Midbrain (tissue), 1 donor: ENCODE data around the gene PAFAH1B2.
"Not testable (repeated sequence)": the region's sequence is repeated elsewhere in the genome, so short reads cannot be mapped to it uniquely, and the experiment has no call there.

Source experiments
- DNase-seq: peaks from one replicate; lab custom pipeline; 2025; lab: John Stamatoyannopoulos, UW

Gene PAFAH1B2, protein sequence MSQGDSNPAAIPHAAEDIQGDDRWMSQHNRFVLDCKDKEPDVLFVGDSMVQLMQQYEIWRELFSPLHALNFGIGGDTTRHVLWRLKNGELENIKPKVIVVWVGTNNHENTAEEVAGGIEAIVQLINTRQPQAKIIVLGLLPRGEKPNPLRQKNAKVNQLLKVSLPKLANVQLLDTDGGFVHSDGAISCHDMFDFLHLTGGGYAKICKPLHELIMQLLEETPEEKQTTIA

DNA sequence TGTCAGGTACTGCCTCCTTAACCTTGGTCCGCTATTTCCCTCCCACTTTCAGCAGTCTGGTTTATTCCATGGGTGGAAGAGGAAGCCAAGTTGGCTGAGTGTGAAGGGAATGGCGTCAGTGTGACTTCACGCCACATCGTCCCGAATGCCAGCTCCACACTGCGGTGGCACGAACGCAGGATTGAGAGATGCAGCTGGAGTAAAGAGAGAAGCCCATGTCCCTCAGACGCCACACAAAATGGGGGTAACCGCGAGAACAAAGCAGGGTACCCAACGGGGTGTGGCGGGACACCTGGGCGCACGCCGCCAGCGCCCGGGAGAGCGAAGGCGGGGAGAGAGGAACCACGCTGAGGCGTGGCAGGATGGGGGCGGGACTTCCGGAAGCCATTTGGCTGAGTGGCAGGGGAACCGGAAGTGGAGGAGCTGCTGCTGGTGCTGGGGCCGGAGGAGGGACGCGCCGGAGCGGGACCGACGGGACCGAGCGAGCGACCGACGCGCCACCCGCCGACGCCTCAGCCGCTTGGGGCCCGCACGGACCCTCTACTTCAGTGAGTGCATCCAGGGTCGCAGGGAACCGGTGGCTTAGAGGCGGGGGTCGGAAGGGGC, at the start of gene PAFAH1B2:
PAFAH1B2 (plus strand) TSS at position 417 of the 606 bp plus-strand sequence. CDS start 8,161 bp downstream, outside the sequence.
- DNase-seq: peak; percentile 94

DNA sequence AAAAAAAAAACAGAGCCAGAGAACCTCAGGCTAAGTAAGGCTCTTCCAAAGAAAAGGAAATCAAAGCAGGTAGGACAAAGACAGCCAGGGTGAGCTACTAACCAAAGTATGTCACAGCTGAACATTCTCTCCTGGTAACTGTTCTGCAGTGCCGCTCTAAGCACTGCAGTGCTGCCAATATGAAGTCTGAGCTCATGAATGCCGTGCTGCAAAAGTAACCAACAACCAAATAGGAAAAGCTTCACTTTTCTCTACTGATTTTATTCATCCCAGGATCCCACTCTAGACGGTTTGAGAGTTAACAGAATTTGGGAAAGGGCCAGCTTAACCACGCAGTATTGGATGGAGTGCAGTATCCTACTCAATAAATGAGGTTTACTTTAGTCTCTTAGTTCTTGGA, 49.3 kb upstream of the PAFAH1B2 start:
- peak; percentile 51 for DNase-seq

DNA sequence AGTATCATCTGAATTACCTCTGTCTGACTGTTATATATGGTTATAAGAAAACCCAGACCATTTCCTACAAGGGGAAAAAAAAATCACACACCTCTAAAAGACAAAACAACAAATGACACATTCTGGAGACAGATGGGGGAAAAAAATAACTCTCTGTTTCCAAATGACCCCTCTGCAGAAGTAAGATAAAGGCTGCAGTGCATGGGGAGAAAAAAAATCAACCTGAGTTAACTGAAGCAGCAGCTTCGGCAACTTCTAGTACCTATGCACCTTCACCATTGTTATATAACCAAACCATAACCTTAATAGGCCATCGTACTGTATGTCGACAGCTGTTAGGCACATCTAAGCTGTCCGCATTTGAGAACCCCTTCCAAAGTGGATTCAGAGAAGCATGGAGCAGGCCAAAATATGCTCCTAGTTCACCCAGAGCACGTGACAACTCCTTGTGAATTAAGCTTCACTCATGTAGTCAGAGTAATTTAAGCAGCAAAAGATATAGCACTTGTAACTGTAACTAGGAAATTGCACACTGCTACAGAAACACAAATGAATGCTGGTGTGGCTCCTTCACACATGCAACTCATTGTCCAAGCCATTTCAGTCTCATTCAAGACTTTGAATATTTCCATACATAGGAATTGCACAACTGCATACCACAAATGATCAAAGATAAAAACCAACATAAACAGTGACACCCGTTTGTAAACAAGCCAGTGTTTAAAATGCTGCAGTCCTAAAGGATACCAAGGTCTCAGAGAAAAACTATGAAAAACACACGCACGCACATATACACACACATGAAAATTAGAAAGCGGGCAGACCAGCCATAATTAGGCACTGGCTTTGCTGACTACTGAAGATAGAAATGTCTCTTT, 48.6 kb upstream of the PAFAH1B2 start:
- peak; percentile 56 for DNase-seq

- DNase-seq: peak; percentile 76
Measured at GRCh38 chr11:117096201-117096991, 47.7 kb upstream of the PAFAH1B2 start.

GRCh38 chr11:117097014-117097388, 47.1 kb upstream of the PAFAH1B2 start:
- DNase-seq: no peak

DNA sequence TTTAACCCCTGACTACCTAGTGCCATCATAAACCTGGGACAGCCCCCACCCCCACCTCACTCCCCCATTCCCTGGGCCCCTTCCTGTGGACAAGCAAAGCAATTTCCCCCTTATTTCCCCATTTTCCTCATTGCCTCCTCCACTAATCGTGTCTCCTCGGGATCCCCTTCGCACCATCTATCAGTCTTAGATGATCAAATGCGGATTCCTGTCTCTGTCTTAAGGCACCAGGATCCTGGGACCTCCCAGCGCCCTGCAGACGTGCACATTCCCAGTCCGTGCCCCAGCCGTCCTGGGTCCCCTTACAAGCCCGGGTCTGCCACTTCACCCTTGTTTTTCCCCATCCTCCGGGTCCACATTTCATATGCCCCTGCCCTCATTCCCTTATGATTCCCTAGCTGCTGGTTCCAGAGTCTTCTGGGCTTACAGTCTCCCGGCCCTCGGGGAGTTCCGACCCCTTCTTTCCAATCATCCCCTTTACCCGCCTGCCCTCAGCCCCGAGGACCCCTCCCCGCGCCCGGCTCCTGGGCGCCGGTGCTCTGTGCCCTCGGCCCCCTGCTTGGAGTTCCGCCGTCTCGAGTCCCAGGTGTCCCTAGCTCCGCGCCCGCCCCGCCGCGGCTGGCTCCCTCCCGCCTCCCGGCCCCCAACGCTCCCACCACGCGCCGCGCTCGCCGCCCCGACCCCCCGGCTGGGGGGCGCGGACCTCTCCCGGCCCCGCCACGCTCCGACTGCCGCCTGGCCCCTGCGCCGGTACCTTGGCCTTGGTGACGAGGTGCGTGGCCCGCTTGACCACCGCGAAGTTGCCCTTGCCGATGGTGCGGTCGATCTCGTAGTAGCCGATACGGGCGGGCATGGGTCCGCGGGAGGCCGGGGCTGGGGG, 46.5 kb upstream of the PAFAH1B2 start:
- no peak for DNase-seq

DNA sequence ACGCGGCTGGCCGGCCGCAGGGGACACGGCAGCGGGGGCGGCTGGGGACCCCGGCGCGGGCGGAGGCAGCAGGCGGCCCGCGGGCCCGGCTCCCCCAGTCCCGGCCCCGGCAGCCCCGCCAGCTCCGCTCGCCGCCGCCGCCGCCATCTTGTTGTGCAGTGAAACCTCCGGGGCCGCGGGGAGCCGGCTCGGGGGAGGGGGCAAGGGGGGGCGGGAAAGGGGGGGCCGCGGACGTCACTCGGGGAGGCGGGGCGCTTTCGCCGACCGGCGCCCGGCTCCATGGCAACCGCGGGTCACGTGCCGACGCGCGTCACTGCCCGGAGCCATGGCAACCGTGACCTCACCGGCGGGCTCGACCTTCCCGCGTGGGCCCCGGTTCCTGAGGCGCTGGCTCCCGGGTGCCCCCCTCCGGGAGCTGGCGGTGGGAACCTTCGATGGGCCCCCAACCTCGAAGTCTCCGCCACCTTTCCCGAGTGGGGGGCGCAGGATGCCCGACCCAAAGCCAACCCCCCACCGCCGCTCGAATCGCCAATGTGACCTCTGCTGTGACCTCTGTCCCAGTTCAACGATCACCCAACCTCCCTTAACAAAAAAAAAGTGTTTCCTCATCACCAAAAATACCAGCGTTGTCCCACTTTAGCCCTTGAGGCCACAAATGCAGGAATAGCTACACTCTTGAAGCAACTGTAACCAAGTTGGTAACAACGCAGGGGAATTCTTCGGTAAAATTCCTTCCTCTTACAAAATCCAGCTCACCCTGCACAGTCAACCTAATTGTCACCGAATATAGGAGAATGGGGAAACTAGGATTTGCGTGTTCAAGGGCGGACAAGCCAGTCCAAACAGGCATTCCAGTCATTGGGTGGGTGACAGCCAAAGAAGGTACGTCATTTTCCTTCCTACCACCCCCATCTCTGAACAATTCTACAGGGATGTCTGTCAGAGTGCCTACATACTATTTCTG, 45.5 kb upstream of the PAFAH1B2 start, which contains the start of gene SIK3:
SIK3 (minus strand) TSS at position 160 of the 964 bp plus-strand sequence; CDS start at position 147, 13 bp downstream.
- DNase-seq: peak; percentile 97

- no peak for DNase-seq
Measured at GRCh38 chr11:117099696-117100095, 44.4 kb upstream of the PAFAH1B2 start.

DNA sequence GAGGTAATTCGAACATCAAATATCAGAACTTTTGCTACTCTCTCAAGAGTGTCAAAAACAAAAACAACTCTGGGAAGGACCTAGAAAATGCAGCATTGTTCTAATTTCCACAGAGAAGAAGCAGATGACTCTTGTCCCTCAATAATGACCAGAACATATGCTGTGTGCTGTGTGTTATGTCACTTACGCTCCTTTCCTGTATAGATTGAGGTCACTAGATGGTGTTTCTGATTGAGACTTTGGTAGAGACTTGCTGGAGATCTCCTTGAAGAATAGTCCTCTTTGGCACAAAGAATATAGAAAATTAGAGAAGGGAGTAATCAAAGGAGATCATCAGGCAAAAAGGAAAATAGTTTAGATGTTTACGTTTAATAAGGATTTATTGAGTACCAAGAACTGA, 43.5 kb upstream of the PAFAH1B2 start:
- no peak for DNase-seq

DNA sequence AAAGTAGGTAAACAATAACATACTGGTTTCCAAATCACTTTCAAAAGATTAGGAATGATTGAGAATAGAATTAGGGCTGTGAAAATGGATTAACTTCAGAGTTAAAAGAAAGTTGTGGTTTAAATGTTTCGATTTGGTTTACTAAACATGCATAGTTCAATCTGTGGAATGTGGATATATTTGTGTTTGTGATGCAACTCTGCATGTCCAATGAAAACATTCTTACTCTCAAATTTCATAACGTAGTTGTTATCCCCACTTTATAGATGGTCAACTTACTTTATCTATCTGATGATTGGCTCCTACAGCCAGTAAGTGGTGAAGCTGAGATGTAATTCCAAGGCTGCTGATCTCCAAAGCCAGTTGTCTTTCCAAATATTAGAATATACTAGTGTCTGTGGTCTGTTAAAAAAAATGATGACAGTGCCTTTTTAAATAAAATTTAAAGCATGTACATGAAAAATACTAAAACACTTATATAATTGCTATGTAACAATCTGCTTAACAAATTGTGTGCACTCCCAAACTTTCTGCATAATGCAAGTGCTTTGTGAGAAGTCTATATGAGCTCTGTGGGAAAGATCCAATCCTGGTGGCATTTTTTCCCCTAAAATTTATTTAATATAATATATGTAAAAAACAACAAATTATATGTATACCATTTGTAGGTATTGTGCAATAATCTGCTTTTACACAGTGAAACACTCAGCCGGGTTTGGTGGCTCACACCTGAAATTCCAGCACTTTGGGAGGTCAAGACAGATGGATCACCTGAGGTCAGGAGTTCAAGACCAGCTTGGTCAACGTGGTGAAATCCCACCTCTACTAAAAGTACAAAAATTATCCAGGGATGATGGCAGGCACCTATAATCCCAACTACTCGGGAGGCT, 36.1 kb upstream of the PAFAH1B2 start:
- DNase-seq: no peak

GRCh38 chr11:117110294-117110950, 33.7 kb upstream of the PAFAH1B2 start:
- DNase-seq: no peak

DNA sequence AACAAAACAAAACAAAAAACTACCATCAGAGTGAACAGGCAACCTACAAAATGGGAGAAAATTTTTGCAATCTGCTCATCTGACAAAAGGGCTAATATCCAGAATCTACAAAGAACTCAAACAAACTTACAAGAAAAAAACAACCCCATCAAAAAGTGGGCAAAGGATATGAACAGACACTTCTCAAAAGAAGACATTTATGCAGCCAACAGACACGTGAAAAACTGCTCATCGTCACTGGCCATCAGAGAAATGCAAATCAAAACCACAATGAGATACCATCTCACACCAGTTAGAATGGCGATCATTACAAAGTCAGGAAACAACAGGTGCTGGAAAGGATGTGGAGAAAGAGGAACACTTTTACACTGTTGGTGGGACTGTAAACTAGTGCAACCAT, 31.6 kb upstream of the PAFAH1B2 start:
- not testable (repeated sequence) for DNase-seq

- DNase-seq: not testable (repeated sequence)
Measured at GRCh38 chr11:117112939-117113338, 31.1 kb upstream of the PAFAH1B2 start.

DNA sequence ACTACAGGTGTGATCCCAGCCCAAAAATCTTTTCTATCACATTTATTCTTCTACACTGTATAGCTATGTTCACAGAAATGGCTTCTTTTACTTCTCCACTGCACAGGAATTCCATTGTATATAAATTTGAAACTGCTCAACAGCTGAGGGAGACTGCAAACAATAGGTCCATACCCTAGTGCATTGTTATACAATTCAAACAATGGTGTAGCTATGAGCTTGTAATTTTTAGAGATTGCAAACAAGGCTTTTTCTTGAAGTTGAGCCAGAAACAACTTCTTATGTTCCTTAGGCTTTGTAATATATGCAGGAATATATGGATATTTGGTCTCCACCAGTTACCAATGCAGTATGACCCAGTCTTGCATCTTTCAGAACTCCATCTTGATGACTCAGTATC, 26.4 kb upstream of the PAFAH1B2 start:
- no peak for DNase-seq

DNA sequence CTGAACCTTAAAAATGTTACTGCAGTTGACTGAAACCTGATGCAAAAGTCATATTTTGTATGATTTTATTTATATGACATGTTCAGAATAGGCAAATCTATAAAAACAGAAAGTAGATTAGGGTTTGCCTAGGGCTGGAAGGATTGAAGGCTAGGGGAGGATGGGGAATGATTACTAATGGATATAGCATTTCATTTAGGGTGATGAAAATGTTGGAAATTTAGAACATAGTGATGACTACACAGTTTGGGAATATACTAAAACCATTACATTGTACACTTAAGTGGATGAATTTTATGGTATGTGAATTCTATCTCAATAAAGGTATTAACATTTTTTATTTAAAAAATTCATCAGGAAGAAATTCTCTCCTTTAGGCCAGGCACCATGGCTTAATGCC, 22.9 kb upstream of the PAFAH1B2 start:
- DNase-seq: no peak

- no peak for DNase-seq
Measured at GRCh38 chr11:117122556-117122955, 21.5 kb upstream of the PAFAH1B2 start.

DNA sequence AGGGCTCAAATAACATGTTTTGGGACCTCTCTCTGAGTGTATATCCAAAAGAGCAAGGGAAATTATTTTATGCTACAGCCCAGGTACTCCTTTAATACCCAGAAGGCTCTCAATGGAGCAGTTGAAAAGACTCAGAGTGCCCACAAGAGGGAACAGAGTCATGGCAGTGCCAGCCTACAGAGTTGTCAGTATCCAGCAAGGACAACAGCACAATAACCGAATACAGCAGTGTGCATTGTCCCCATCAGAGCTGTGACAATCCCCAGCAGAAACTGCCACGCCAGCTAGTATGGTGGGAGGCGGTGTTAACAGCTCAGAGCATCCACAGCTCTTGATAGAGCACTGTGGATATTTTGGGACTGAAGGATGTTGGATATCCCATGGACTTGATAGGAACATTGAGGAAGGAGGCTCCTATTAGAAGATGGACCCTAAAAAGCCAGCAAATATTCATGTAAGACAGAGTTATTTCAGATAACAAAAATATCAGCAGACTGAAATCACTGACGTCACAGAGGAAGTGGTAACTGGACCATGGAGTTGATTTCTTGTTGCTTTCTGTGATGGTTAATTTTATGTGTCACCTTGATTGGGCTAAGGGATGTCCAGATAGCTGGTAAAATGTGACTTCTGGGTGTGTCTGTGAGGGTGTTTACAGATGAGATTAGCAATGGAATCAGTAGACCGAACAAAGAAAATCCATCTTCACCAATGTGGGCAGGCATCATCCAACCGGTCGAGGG, 17.7 kb upstream of the PAFAH1B2 start:
- peak; percentile 80 for DNase-seq
